Pancreas (tissue), 10 donors: ENCODE data around the gene ITGA5. TPM values are rescaled to one million over a fixed set of nuclear protein-coding genes. Genes with fewer than 3 reads are reported as not detected.

ENCODE experiments used
- ATAC-seq, 4 donors: fragments of 200-7000 bp; cut with Tn5 transposase; one replicate each; pipeline versions ENCODE4 v1.8.0 to v1.9.1; 2020; ENCODE audit warnings: mild to moderate bottlenecking in 4 of 4, moderate library complexity in 4 of 4
- DNase-seq, 6 donors: peaks; one replicate each; pipeline ENCODE4 v3.0.0-alpha.2; 2020
- FAIRE-seq: peaks from 2 replicates; lab custom pipeline; 2012; peaks lifted over from hg19 to GRCh38; lab: Jason Lieb, UNC
- H3K27ac ChIP-seq, 4 donors: fragments of 200-600 bp; sonication (generic); 1 replicate in 3 of 4; 2 replicates in 1 of 4; pipeline versions ENCODE4 v1.5.0 to v1.8.0; 2020
- H3K27me3 ChIP-seq, 4 donors: fragments of 200-600 bp; one replicate each; pipeline ENCODE4 v1.8.0; 2021
- H3K36me3 ChIP-seq, 3 donors: fragments of 200-600 bp; sonication (generic) in 1 of 3; one replicate each; pipeline versions ENCODE4 v1.5.0 to v1.8.0; 2020 to 2021
- H3K4me1 ChIP-seq, 3 donors: fragments of 200-600 bp; one replicate each; pipeline ENCODE4 v1.8.0; 2021
- H3K4me3 ChIP-seq, 4 donors: fragments of 200-600 bp; sonication (generic) in 2 of 4; one replicate each; pipeline versions ENCODE4 v1.5.0 to v1.8.0; 2020 to 2021
- H3K9me3 ChIP-seq, 4 donors: fragments of 200-600 bp; one replicate each; pipeline ENCODE4 v1.8.0; 2021
- CTCF ChIP-seq, 4 donors: fragments of 200-600 bp; sonication (generic) in 3 of 4; IDR thresholded peaks; one replicate each; pipeline versions ENCODE4 v1.5.0 to v1.8.0; 2021; ENCODE audit warnings: antibody characterized with exemption in 4 of 4
- WGBS, 2 donors: extraction: QIAGEN DNeasy Blood & Tissue Kit; methylation state at CpG; one replicate each; pipeline ENCODE4 v1.1.7; 2013; 5-methylcytosine and 5-hydroxymethylcytosine counted together
- intact Hi-C, 3 donors: fragments of 100-400 bp; cut with DNase I; formaldehyde crosslinking; loops; one replicate each; pipeline versions ENCODE4 v1.11.1 to v1.14.2; 2022
- polyA plus RNA-seq, 2 donors: library from polyadenylated mRNA; stranded (reverse); fragments of 200-250 nt; gene quantifications; one replicate each; pipeline ENCODE4 v1.2.3, GENCODE V29; 2013
- total RNA-seq, 6 donors: library from RNA; stranded (reverse); fragmentation: NEBNext Ultra II Directional in 4 of 6; extraction: Animal tissue kit (Norgen Biotek cat#: 25700) in 4 of 6; gene quantifications; one replicate each; pipeline versions ENCODE4 v1.2.1 to v1.2.4, GENCODE V29; 2021 to 2023
- donor health status: healthy with polysubstance abuse.
- donor health status: DM: no; HTN: no; CAD: no; lungs with moderate emphysema.
- donor health status: DM: no; HTN: no; CAD: no.
- donor health status: control.
- donor health status: control.
- donor health status: Bipolar disorder and iron deficiency.
- donor health status: DM: yes; HTN: yes; CAD: no.
- donor health status: DM: no; HTN: no; CAD: no.
- donor health status: DM: no; HTN: no; CAD: no.
- donor health status: DM: yes; HTN: yes; CAD: no.

Gene ITGA5
- total and polyA plus RNA-seq, 8 donors: 9.5 to 32.2 (median 17.5) TPM

DNA sequence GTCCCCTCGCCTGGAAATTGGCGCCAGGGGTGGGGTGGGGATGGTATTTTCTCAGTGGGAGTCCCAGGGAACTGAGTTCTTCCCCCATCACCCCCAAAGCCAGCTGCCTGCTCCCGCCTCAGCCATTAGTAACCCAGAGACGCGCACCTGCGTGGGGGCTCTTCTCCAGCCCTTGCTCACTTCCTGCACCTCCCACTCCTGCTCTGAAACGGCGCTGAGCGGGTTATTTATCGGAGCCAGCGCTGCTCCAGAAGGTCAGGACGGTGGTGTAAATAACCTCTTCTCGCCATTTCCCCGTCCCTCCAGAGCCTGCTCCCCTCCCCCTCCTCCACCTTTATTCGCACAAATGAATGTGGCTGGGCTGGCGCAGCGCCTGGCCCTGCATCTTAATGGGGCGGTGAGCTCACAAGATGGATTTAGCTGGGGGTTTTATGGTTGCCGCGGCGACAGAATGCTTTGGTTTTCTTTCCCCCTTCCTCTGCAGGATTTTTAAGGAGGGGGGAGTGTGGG is 67.0 kb downstream of the ITGA5 start:
- 11 to 17% methylated on average over 21 of the region's 21 CpGs for WGBS, 2 donors
- no peaks in the 10 kb centered on the region for H3K27me3 ChIP-seq
- FAIRE-seq (no peak), DNase-seq (peak; percentile 70 to 84 (median 80)), ATAC-seq (peak; percentile 39 to 78 (median 66))
- peaks cover 0 to 41% (median 26%) of the 10 kb centered on the region in 3 donors for H3K36me3 ChIP-seq
- H3K9me3 ChIP-seq: no peaks in the 10 kb centered on the region
- intact Hi-C loops: loop anchor here in 1 of 3 donors (10.0 kb wide), 1 partner anchor 47 kb away; the partner anchor contains the start of gene NFE2
- H3K4me3 ChIP-seq: no peak overlapping the region
- peak overlapping the region; percentile 58 to 85 (median 74) for H3K27ac ChIP-seq
- no peak for TF ChIP-seq CTCF (IDR thresholded peaks at IDR 0.05)
- H3K4me1 ChIP-seq: peaks cover 11 to 27% (median 15%) of the 10 kb centered on the region in 3 donors

DNA sequence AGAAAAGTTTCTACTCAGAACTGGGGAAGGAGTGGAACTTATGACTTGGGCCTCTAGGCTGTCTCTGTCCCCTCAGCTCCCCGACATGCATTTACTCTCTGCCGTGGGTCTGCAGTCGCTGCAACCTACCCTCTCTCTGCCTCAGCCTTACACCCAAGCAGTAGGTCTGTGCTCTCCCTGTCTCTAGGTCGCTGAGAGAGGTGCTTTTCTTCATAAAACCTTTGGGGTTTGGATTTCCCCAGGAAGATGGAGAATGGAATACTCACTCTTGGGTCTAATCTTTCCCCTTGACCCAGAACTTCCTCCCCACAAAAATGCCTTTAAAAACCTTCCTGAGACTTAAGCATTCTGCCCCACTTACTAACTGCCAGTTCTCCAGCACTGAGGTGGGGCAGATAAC is 67.7 kb downstream of the ITGA5 start:
- H3K4me3 ChIP-seq: no peak overlapping the region
- H3K9me3 ChIP-seq: no peaks in the 10 kb centered on the region
- TF ChIP-seq CTCF (IDR thresholded peaks at IDR 0.05): no peak
- ATAC-seq (no peak), FAIRE-seq (no peak), DNase-seq (no peak)
- intact Hi-C loops: loop anchor here in 1 of 3 donors (10.0 kb wide), 1 partner anchor 47 kb away; the partner anchor contains the start of gene NFE2
- H3K27me3 ChIP-seq: no peaks in the 10 kb centered on the region
- peak overlapping the region in 2 of 4 donors; percentile 25 to 83 for H3K27ac ChIP-seq
- H3K4me1 ChIP-seq: peaks cover 11 to 24% (median 15%) of the 10 kb centered on the region in 3 donors
- 74 to 85% methylated on average over 4 of the region's 4 CpGs for WGBS, 2 donors
- peaks cover 0 to 47% (median 26%) of the 10 kb centered on the region in 3 donors for H3K36me3 ChIP-seq

DNA sequence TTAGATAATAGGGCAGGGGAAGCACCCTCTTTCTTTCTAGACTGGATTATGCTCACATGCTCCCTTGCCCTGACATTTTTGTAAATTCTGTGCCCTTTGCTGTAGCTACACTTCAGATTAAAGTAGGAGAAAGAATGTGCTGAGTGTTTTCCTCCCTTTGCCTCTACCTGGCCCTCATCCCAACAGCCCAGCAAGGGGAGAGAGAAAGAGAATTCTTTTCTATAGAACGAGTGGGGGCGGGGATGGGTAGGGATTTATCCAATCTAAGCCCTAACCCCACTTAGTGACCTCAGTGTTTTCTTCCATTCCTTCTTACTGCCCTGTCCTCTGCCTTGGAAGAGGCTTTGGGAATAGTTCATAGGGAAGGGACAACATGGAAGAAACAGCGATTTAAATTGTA is 68.3 kb downstream of the ITGA5 start:
- no peak overlapping the region for H3K27ac ChIP-seq
- intact Hi-C loops: loop anchor here in 1 of 3 donors (10.0 kb wide), 1 partner anchor 46 kb away; the partner anchor contains the start of gene NFE2
- DNase-seq (no peak), ATAC-seq (no peak), FAIRE-seq (no peak)
- no peak overlapping the region for H3K4me3 ChIP-seq
- 73% methylated on average over 3 of the region's 3 CpGs for WGBS, 2 donors
- no peaks in the 10 kb centered on the region for H3K9me3 ChIP-seq
- peaks cover 0 to 48% (median 26%) of the 10 kb centered on the region in 3 donors for H3K36me3 ChIP-seq
- TF ChIP-seq CTCF (IDR thresholded peaks at IDR 0.05): no peak
- no peaks in the 10 kb centered on the region for H3K27me3 ChIP-seq
- peaks cover 11 to 20% (median 15%) of the 10 kb centered on the region in 3 donors for H3K4me1 ChIP-seq

- intact Hi-C loops: loop anchor here in 1 of 3 donors (10.0 kb wide), 1 partner anchor 45 kb away; the partner anchor contains the start of gene NFE2
- Histone ChIP-seq H3K9me3 (no peaks in the 10 kb centered on the region), H3K36me3 (peaks cover 3 to 59% (median 31%) of the 10 kb centered on the region in 3 donors), H3K27me3 (no peaks in the 10 kb centered on the region), H3K4me3 (no peak overlapping the region), H3K4me1 (peaks cover 11 to 20% (median 11%) of the 10 kb centered on the region in 3 donors), H3K27ac (no peak overlapping the region)
- FAIRE-seq (no peak), DNase-seq (no peak), ATAC-seq (no peak)
- no peak for TF ChIP-seq CTCF (IDR thresholded peaks at IDR 0.05)
These were observed 69.4 kb downstream of the ITGA5 start for GRCh38 chr12:54349679-54350078.

GRCh38 chr12:54349036-54349435 is 70.0 kb downstream of the ITGA5 start:
- H3K36me3 ChIP-seq: peaks cover 3 to 66% (median 38%) of the 10 kb centered on the region in 3 donors
- DNase-seq (no peak), ATAC-seq (no peak), FAIRE-seq (no peak)
- H3K4me1 ChIP-seq: peaks cover 11 to 18% (median 11%) of the 10 kb centered on the region in 3 donors
- H3K27me3 ChIP-seq: no peaks in the 10 kb centered on the region
- no peak for TF ChIP-seq CTCF (IDR thresholded peaks at IDR 0.05)
- intact Hi-C loops: no loop called here
- H3K27ac ChIP-seq: no peak overlapping the region
- no peaks in the 10 kb centered on the region for H3K9me3 ChIP-seq
- no peak overlapping the region for H3K4me3 ChIP-seq
- 84 to 90% methylated on average over 4 of the region's 4 CpGs for WGBS, 2 donors
